ENCODE measurements around the gene MUC5AC. TPM values are rescaled to one million over a fixed set of nuclear protein-coding genes. Genes with fewer than 3 reads are reported as not detected.
"Not testable (repeated sequence)": the region's sequence is repeated elsewhere in the genome, so short reads cannot be mapped to it uniquely, and the experiment has no call there.

Gene MUC5AC
- total RNA-seq, 1 donor from 2014 or later = not detected

- no peak for DNase-seq (ENCODE audit: extremely low read depth, low read depth, low spot score)
These were observed 73.8 kb downstream of the MUC5AC start for GRCh38 chr11:1231396-1232020.

GRCh38 chr11:1232021-1232882, 74.5 kb downstream of the MUC5AC start:
- DNase-seq (ENCODE audit: extremely low read depth, low read depth, low spot score) = no peak

- DNase-seq (ENCODE audit: extremely low read depth, low read depth, low spot score) = no peak
These were observed 75.1 kb downstream of the MUC5AC start for GRCh38 chr11:1232883-1233321.

GRCh38 chr11:1233351-1234053, 75.7 kb downstream of the MUC5AC start:
- DNase-seq (ENCODE audit: extremely low read depth, low read depth, low spot score) = no peak

- no peak for DNase-seq (ENCODE audit: extremely low read depth, low read depth, low spot score)
These were observed 76.4 kb downstream of the MUC5AC start for GRCh38 chr11:1234054-1234720.

GRCh38 chr11:1234771-1235305, 77.1 kb downstream of the MUC5AC start:
- no peak for DNase-seq (ENCODE audit: extremely low read depth, low read depth, low spot score)

- no peak for DNase-seq (ENCODE audit: extremely low read depth, low read depth, low spot score)
These were observed 77.7 kb downstream of the MUC5AC start for GRCh38 chr11:1235306-1235900.

GRCh38 chr11:1235901-1236315, 78.2 kb downstream of the MUC5AC start:
- no peak for DNase-seq (ENCODE audit: extremely low read depth, low read depth, low spot score)

- DNase-seq (ENCODE audit: extremely low read depth, low read depth, low spot score) = no peak
These were observed 78.8 kb downstream of the MUC5AC start for GRCh38 chr11:1236316-1237127.

- no peak for DNase-seq (ENCODE audit: extremely low read depth, low read depth, low spot score)
These were observed 79.4 kb downstream of the MUC5AC start for GRCh38 chr11:1237128-1237580.

GRCh38 chr11:1237851-1238250, 80.1 kb downstream of the MUC5AC start:
- no peak for DNase-seq (ENCODE audit: extremely low read depth, low read depth, low spot score)

GRCh38 chr11:1238767-1239595, 81.2 kb downstream of the MUC5AC start:
- DNase-seq (ENCODE audit: extremely low read depth, low read depth, low spot score) = no peak

GRCh38 chr11:1239596-1240205, 81.9 kb downstream of the MUC5AC start:
- DNase-seq (ENCODE audit: extremely low read depth, low read depth, low spot score) = no peak

- no peak for DNase-seq (ENCODE audit: extremely low read depth, low read depth, low spot score)
These were observed 83.0 kb downstream of the MUC5AC start for GRCh38 chr11:1240771-1241170.

- no peak for DNase-seq (ENCODE audit: extremely low read depth, low read depth, low spot score)
These were observed 84.0 kb downstream of the MUC5AC start for GRCh38 chr11:1241706-1242105.

GRCh38 chr11:1242289-1242688, 84.5 kb downstream of the MUC5AC start:
- DNase-seq (ENCODE audit: extremely low read depth, low read depth, low spot score) = no peak

- not testable (repeated sequence) for DNase-seq (ENCODE audit: extremely low read depth, low read depth, low spot score)
These were observed 85.0 kb downstream of the MUC5AC start for GRCh38 chr11:1242751-1243150.

GRCh38 chr11:1243521-1243920, 85.8 kb downstream of the MUC5AC start:
- DNase-seq (ENCODE audit: extremely low read depth, low read depth, low spot score) = not testable (repeated sequence)
